Measurements from ENCODE around the gene CKS2.

The CKS2 gene

DNA sequence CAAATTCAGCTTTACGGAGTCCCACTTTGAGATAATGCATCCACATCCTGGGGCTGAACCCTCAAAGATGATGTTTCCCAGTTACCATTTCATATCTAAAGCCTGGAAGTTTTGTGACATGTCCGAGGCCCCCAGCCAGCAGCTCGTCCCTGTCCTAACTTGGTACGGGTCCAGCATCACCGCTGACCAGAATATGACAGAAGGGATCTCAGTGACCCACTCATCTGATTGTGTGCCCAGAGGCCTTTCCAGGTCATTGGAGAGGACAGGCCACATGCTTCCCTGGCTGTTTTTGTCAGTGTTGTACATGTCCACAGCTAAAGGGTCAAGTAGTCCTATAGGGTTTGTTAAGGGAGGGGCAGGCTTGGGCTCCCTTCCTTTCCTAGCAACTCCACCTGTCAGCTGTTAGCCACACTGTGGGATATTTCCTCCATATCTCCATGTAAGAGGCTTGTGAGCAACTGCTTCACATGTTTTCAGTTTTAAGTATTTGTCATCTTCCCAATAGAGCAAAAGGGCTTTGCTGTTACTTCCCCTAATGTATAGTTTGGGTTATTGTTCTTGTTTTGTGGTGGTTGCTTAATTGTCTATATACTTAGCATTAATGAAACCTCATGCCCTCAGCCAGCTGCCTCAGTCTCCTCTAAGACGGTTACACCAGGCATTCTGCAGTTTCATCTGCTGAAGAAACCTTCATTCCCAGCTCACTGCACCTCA lies 40.7 kb downstream of the CKS2 start:
- no peak for DNase-seq

DNA sequence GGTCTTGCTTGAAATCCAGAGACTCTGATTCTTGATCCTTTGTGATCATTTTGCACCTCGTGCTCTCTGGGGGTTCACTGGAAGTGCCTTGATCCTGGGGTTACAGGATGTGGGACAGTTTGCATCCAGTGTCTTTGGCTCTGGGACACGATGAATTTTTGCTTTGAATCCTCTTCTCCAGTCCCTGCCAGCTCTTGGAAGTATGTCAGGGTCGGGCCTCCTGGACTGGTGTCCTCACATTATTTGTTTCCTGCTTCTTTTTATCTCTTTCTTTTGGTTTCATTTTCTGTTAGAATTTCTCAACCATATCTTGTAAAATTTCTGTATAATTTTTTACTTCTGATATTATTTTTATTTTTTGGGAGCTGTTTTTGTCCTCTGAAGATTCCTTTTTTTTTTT lies 41.5 kb downstream of the CKS2 start:
- no peak for DNase-seq

DNA sequence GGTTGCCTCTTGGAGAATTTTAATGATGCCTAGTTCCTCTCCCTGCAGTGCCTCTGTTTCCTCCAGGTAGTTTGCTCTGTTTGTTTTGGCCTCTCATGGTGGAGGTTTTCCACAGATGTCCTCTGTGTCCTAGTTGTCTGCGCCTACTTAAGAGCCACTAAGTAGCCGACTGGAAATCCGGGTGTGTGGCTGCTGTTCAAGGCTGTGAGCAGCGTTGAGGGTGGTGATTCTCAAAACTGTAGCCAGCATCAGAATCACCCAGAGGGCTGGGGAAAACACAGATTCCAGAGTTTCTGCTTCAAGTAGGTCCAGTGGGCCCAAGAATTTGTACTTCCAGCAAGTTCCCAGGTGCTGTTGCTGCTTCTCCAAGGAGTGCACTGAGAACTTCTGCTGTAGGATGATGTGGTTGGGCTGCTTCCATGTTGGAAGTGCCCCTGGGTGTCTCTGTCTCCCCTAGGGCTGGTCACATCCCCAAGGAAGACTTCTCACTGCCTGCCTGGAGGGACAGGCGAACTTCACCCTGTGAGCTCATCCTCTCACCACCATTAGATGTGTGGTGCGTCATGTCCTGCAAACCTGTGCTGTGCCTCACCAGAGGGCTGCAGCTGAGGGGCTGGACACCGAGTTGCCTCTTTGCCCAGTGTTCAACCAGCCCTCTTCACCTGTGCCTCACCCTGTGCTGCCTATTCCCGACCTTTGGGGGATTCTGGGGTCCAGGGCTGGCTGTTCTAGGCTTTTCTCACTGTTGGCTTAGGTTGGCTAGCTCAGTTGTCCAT lies 42.1 kb downstream of the CKS2 start:
- DNase-seq, result no peak

DNA sequence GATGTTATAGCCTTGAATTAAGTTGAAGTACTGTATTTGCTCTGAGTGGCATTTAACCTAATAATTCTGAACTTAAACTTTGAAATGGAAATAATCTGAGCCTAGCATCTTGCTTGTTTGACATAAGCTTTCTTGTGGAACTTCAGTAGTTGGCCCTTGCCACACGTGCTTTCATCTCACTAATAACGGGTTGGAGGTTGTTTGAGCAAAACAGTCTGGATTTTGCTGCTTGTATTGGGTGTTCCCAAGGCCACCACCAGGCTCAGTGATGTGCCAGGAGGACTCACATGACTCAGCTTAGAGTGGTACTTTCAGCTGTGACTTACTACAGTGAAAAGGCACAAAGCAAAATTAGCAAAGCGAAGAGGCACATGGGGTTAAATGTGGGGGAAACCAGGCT lies 43.0 kb downstream of the CKS2 start:
- no peak for DNase-seq

DNA sequence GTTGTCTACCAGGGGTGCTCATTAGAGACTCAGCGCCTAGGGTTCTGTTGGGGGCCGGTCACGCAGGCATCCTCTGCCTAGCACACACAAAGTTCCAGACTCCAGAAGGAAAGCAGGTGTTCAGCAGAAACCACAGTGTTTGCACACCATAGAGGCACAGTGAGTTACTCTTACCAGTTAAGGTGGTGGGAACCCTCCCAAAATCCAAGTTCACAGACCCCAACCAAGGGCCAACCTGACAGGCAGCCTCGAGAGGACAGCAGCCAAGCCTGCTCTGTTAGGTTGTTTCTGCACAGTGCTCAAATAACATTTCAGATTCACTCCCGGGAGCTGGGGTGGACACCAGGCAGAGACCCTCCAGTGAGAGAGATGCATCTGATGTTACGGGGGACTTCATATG lies 43.5 kb downstream of the CKS2 start:
- no peak for DNase-seq

DNA sequence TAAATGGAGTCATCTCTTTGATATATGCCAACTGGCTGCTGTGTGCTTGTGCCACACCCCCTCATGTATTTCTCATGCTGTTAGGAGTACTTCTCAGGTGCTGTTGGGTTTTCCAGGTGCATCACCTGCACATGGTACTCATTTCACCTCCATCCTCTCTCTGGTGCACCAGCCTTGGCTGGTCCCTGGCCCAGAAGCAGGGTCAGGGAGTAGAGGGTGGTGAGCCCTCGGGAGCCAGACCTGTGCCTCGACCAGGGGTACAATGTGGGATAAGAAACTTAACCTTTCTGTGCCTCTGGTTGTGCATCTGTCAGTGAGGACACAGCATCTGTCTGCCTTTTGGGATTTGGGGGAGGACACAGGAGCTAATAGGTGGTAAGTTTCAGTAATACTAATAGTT lies 45.8 kb downstream of the CKS2 start:
- no peak for DNase-seq

DNA sequence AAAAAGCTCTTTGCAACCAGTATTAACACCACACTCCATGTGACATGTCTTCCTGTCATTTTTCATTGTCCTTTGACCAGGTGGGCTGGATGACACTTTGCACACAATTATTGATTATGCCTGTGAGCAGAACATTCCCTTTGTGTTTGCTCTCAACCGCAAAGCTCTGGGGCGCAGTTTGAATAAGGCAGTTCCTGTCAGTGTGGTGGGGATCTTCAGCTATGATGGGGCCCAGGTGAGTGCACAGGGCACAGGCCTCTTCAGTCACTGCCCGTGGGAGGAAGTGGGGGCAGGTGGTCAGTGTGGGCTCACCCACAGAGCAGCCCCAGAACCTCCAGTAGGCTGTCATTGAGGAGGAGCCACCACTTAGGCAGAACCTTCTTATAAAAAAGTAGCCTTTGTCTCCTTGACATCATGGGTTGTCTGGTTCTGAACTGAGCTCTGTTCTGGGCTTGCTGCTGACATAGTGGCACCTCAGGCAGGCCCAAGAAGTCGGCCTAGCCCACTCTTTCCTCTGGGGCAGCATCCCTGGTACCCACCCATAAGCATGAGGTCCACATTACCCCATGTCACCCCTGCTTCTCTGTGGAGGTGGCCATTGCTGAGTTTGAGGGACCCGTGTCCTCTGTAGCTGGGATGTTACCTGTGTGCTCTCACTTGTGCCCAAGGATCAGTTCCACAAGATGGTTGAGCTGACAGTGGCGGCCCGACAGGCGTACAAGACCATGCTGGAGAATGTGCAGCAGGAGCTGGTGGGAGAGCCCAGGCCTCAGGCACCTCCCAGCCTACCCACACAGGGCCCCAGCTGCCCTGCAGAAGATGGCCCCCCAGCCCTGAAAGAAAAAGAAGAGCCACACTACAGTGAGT lies 46.6 kb downstream of the CKS2 start:
- DNase-seq, result no peak

DNA sequence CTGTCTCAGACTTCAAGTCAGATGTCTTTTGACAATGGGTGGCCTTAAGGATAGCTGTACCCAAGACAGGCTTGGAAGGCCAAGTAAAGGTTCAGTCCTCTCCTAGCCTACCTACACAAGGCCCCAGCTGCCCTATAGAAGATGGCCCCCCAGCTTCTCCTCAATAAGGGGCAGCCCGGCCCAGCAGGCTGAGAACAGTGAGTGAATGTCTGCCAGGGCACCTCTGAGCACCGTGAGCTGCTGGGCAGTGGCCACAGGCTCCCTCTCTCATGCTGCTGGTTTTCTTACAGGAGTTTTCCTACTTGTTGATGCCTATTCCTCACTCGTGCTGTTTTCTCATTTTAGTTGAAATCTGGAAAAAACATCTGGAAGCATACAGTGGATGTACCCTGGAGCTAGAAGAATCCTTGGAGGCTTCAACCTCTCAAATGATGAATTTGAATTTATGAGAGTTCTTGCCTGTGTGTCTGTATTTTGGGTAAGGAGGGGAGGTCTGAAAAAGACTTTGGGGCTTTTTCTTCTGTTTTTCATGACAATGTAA lies 47.5 kb downstream of the CKS2 start:
- no peak for DNase-seq

DNA sequence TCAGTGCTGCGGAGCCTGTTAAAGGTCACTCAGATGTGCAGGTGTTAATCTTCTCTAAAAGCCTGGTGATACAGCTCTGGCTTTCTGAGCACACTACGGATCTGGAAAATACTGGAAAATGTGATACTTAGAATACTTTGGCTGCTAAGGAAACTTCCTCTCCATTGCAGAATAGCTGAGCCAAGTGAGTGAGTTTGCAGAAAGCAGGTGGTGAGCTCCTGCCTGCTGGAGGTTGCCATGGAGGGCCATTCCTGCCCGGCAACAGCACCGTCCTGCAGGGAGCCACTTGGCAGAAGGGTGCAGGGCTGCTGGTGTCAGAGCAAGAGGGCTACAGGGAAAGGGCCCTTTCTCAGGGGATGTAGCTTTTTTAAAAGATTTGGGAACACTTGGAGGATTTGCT lies 48.0 kb downstream of the CKS2 start:
- no peak for DNase-seq

DNA sequence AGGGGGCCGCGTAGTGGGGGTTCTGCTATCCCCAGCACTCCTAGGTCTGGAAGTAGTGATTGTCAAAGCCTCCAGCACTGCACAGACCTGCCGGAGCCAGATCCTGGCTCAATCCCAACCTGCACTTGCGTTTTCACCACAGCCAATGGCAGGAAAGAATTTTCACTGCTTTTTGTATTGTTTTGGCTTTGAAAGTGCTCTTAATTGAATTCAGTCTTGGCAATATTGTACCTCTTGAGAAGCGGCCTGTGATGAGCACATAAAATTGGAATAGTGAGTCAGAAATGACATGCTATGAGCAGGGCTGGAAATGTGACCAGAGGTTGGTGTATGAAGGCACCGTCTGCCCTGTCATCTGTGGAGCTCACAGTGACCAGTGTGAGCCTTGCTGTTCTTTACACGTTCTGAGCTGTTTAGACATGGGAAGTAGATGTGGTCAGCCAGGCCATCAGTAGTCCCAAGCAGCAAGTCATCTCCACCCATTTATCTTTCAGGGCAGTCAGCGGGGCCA lies 48.8 kb downstream of the CKS2 start:
- no peak for DNase-seq

DNA sequence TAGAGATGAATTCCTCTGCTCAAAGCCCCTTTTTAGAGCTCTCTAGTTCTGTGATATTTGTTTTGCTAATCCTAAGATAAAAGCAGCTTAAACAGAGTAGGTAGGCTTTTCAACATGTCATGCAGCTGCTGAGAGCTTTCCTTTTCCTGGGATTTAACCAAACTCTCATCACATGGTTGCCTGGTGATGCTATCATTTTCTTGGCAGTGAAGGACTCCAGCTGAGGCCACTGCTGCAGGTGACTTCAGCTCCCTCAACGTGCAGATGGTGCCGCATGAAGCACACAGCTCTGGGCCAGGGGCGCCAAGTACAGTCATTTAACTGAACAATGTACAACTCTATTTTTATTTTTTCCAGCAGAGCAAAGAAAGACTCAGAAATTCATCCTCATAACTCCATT lies 49.5 kb downstream of the CKS2 start:
- DNase-seq, result no peak

DNA sequence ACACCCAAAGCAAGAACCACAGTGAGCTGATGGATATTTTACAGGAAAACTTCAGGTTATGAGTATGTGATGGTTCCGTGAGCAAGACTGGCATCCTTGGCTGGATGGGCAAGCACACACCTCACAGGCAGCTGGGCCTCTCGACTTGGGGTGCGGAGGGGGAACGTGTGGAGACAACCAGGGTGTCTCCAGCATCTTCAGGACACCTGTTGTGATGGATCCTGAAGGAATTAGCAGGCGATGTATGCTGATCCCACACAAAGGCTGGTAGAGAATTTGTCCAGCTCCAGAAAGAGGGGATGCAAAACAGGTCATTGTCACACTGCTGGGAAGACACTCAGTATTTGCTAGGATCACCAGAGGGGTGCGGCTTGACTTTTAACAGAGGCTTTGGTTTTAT lies 50.0 kb downstream of the CKS2 start:
- no peak for DNase-seq

DNA sequence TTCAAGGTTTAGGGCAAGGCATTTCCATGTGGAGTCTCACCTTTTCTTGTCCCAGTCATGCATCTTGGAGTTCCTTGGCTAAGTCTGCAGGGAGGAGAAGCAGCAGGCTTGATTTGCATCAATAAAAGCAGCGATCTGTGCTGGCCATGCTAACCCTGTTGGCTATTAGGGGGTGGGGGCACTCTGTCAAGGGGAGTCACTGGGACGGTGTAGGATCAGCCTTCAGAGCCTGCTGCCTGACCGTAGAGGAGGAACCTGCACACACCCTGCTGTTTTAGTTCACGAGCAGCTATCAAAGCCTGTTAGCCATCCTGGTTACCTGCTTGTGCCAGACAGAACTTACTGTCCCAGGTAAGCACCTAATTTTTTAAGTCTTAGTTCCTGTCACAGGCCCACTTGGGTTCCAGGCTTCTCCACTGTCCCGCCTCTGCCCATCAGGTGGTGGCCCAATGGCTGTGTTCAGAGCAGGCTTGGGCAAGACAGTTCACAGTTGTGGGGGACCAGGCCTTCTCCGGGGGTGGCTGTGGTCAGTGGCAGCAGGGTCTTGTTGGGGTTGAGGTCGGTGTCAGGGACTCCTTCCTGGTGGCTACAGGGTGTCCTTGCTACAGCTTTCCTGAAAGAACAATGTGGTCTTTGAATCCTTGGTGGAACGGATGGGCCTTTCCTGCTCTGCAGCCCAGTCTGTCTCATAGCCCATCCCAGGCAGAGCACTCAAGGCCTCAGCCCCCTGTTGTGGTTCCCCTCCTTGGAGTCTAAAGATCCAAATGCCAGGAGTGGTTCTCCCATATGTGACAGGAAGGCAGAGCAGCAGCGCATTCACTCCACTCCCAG lies 51.0 kb downstream of the CKS2 start:
- DNase-seq, result no peak

DNA sequence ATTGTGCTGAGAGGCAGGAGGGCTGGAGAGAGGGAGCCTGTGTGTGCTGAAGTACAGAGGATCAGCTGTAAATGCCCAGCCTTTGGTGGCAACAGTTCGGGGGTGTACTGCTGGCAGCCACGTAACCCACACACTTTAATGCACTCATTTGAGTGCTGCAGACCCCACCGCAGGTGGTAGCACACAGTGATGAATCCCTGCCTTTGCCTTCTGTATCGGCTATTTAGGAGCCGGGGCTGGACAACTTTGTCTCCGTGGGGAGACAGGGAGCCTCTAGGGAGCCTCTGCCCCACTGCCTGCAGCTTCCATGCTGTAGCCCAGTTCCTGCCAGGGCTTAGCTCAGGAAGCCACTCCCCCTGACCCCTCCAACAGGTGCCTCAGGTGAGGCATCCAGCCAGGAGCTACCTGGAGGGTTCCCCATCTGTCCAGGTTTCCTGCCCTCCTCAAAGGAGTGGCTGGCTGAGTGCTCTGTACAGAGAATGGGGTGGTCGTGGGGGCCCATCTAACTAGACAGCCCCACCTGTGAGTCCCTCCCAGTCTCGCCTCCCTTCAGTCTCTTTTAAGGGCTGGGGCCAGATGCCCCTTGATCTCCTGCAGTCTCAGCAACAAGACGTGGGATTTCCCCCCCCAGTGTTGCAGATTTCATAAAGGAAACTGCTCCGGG lies 51.8 kb downstream of the CKS2 start:
- DNase-seq, result no peak

DNA sequence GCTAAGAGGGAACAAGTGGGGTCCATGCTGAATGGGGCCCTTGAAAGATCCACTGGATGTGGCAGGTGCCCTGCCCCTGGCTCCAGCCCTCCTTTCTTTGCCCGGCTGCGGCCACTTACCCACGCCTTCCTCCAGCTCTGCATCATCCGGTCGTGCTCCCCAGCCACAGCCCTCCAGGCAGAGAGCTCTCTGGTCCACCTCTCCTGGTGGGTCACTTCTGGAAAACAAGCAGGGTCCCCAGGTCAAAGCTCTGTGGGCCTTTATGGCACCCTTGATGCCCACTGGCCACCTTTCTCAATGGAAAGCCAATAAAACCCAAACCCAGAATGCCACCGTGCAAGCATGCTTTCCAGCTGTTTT lies 52.3 kb downstream of the CKS2 start:
- DNase-seq, result no peak

DNA sequence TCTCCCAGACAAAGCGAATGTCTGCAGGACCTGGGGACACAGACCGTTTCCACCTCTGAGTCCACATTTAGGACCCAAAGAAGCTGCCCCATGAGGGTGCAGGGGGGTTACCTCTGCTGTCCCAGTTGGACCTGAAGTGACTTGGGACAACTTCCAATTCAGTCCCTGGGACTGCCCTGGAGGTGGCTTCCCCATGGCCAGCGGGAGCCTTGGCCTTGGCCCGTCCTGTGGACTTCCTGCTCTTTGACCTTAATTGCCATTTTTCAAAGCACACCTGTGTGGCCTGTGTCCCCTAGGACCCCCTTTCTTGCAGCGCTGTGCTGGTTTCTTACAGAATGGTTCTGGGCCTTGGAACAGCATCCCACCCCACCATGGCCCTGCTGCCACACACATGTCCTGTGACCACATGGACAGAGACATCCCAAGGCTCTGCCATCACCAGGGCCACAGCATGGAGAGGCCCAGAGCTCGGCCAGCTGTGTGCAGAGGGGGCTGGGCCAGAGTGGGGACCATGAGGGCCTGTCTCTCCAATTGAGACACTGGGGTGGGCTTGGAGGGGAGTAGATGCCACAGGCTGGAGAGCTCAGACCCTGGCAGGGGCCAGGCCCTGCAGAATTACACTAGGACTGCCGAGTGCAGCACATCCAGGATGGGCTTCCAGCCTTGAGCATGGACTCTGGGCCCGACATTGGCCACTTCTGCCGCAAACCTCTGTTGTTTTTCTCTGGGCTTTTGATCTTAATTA lies 53.1 kb downstream of the CKS2 start:
- no peak for DNase-seq

DNA sequence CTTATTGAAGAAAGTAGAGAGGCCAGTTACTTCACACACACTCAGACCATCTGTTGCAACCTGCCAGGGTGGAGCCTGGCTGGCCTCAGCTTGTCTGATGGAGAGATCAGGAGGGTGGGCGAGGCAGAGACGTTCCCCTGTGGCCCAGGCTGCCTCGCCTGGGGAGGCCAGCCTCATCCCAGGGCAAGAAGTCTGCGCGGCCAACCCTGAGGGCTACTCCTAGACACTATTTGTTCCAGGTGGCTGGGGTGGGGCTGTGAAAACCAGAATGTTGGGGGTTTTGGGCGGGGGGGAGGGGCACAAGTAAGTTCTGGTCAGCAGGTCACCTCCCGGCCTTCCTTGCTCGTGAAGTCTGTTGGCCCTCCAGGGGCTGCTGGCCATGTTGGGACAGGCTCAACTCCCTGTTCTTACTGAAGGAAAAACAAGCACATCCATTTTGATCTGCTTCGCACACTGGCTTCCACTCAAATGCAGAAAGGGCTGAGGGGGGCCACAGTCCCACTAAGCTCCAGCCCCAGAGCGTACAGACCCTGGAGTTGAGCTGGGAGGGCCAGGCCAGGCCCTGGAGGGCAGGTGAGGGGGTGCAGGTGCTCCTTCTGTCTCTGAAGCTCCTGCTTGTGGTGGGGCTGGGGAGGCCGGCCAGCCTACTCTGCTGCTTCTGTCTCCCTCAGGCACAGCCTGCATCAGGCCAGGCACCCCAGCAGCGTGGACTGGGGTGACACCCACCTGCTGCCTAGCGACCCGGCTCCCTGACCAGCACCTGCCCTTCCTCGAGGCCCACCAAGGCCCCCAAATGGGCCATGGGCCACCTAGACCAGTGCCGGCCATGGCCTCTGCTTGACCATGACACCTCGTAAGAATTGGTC lies 53.9 kb downstream of the CKS2 start:
- DNase-seq, result no peak

DNA sequence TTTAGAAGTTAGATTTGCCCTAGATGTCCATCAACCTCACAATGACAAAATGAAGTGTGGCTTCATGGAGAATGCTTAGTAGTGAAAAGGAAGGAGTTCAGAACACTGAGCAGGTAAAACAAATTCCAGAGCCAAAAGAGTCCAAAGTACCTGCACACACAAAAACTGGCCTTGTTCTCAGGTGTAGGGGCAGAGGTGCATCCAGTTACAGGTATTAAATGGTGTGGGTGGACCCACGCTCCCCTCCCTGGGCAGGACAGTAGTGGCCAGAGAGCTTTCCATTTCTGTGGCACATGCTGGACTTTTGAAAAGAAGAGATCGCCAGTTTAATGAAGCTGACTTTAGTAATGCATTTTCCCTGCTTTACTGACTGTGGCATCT lies 54.5 kb downstream of the CKS2 start:
- DNase-seq, result no peak

Measured in activated effector memory CD4-positive, alpha-beta T cell treated with Interleukin-2 at 50 U/mL for 16 hours (primary cell).